IPS DF 4.7 (cell line): ENCODE results near the gene ANKFY1.

Experiments
- DNase-seq: peaks from one replicate; pipeline ENCODE4 v3.0.0-alpha.2; 2013; ENCODE audit warnings: low spot score; ENCODE audit errors: extremely low read depth

Gene ANKFY1

DNA sequence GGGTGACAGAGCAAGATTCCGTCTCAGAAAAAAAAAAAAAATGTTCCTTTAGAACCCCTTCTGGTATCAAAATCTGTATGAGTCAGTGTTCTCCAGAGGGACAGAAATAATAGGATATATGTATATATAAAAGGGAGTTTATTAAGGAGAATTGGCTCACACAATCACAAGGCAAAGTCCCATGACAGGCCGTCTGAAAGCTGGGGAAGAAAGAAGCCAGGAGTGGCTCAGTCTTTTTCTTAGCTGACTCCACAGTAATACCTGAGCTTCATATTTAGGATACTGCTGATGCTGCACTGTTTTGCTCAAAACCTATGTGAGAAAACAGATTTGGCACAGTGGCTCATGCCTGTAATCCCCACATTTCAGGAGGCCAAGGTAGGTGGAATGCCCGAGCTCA, 143.4 kb downstream of the ANKFY1 start:
- no peak for DNase-seq

- no peak for DNase-seq
These were observed 144.5 kb downstream of the ANKFY1 start for GRCh38 chr17:4119299-4119698.

- no peak for DNase-seq
These were observed 145.6 kb downstream of the ANKFY1 start for GRCh38 chr17:4118015-4118743.

DNA sequence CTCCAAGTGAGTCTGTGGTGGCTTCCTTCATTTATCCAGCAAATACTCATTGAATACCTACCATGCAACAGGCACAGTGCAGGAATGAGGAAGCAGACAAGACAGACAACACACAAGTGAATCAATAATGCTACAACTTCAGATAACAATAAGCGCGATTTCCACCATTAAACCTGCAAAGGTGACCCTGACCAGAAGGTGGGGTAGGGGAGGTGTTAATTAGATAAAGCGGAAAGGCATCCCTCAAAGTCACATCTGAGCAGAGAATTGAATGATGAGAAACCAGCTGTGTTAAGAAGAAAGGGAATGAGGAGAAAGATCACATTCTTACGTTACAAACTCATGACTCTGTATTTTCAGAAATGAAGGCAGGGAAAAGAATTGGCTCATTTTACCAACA, 147.3 kb downstream of the ANKFY1 start:
- no peak for DNase-seq
